GM20000 (cell line): ENCODE measurements around the gene KAT2B.

Experiments
- DNase-seq: peaks from one replicate; pipeline ENCODE4 v3.0.0; 2012; ENCODE audit warnings: low spot score
- CTCF ChIP-seq: IDR thresholded peaks from 2 replicates; pipeline ENCODE4 v1.5.1; 2012; ENCODE audit warnings: mild to moderate bottlenecking, control low read depth; ENCODE audit errors: extremely low read depth, missing control alignments

KAT2B gene

GRCh38 chr3:20104167-20104661, 64.0 kb downstream of the KAT2B start:
- TF ChIP-seq CTCF: no peak
- DNase-seq: peak; percentile 15

GRCh38 chr3:20105513-20106280, 65.5 kb downstream of the KAT2B start:
- no peak for TF ChIP-seq CTCF
- no peak for DNase-seq

GRCh38 chr3:20107722-20108121, 67.5 kb downstream of the KAT2B start:
- TF ChIP-seq CTCF: no peak
- DNase-seq: no peak

- DNase-seq: no peak
- TF ChIP-seq CTCF: no peak
These were observed 68.6 kb downstream of the KAT2B start for GRCh38 chr3:20108869-20109268.

- no peak for TF ChIP-seq CTCF
- DNase-seq: no peak
These were observed 70.6 kb downstream of the KAT2B start for GRCh38 chr3:20110826-20111225.

- no peak for TF ChIP-seq CTCF
- DNase-seq: no peak
These were observed 71.6 kb downstream of the KAT2B start for GRCh38 chr3:20111836-20112235.

- DNase-seq: no peak
- TF ChIP-seq CTCF: no peak
These were observed 80.8 kb downstream of the KAT2B start for GRCh38 chr3:20121088-20121487.
